ENCODE results near the gene TSR3.

GRCh38 chr16:1311738-1312466 lies 39.8 kb downstream of the TSR3 start:
- TF ChIP-seq, protein P1, sequence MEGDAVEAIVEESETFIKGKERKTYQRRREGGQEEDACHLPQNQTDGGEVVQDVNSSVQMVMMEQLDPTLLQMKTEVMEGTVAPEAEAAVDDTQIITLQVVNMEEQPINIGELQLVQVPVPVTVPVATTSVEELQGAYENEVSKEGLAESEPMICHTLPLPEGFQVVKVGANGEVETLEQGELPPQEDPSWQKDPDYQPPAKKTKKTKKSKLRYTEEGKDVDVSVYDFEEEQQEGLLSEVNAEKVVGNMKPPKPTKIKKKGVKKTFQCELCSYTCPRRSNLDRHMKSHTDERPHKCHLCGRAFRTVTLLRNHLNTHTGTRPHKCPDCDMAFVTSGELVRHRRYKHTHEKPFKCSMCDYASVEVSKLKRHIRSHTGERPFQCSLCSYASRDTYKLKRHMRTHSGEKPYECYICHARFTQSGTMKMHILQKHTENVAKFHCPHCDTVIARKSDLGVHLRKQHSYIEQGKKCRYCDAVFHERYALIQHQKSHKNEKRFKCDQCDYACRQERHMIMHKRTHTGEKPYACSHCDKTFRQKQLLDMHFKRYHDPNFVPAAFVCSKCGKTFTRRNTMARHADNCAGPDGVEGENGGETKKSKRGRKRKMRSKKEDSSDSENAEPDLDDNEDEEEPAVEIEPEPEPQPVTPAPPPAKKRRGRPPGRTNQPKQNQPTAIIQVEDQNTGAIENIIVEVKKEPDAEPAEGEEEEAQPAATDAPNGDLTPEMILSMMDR (conservative IDR thresholded peaks at IDR 0.05; ENCODE audit: low read depth, low read length): no peak
- TF ChIP-seq EZH2 (IDR thresholded peaks at IDR 0.05; ENCODE audit: low read length, unreplicated experiment) (no peak), EZH2phosphoT487 (IDR thresholded peaks at IDR 0.05; ENCODE audit: borderline replicate concordance, low read length) (no peak)
